Measurements from ENCODE around the gene NUTF2.

NUTF2 gene

GRCh38 chr16:67846320-67847063 is at the start of gene NUTF2:
Gene NUTF2, plus strand, starts transcription at chr16:67846933. Its CDS starts 18,198 bp downstream, at chr16:67865131.
- in situ Hi-C loops (cut with MboI; ENCODE audit: low sequenced_read_pairs), result no loop called here

- in situ Hi-C loops (cut with MboI; ENCODE audit: low sequenced_read_pairs), result no loop called here
Observed at GRCh38 chr16:67800338-67800926, 46.3 kb upstream of the NUTF2 start.

DNA sequence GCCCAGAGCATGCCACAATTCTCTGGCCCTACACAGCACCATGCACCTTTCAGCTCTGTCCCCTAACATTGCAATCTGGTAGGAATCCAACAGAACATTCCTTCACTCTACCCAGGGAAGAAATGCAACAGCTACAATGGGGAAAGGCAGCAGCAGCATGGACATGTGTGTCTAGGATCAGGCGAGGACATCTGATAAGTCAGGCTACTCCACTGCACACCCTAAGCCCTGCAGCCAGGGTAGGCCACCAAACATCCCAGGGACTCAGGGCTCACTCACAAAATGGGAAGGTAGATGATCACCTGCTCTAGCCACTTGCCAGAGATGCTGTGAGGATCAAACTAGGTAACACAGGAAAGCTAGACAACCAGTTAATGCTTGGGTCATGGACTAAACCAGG is 45.5 kb upstream of the NUTF2 start:
- in situ Hi-C loops (cut with MboI; ENCODE audit: low sequenced_read_pairs), result no loop called here

DNA sequence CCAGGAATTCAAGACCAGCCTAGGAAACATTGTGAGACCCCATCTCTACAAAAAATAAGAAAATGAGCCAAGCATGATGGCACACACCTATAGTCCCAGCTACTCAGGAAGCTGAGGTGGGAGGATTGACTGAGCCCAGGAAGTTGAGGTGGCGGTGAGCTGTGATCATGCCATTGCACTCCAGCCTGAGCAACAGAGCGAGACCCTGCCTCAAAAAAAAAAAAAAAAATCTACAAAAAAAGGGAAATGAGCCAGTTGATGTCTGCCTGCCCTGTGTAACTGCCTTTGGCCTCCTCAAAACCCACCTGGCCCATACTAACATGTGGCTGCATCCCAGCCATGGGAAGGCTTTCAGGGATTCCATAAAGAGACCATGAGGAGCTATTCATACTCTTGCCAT is 44.9 kb upstream of the NUTF2 start:
- in situ Hi-C loops (cut with MboI; ENCODE audit: low sequenced_read_pairs), result no loop called here

- in situ Hi-C loops (cut with MboI; ENCODE audit: low sequenced_read_pairs), result no loop called here
Observed at GRCh38 chr16:67803894-67804293, 42.8 kb upstream of the NUTF2 start.

GRCh38 chr16:67804853-67805542 is 41.7 kb upstream of the NUTF2 start:
- in situ Hi-C loops (cut with MboI; ENCODE audit: low sequenced_read_pairs), result no loop called here

- in situ Hi-C loops (cut with MboI; ENCODE audit: low sequenced_read_pairs), result no loop called here
Observed at GRCh38 chr16:67805718-67806427, 40.9 kb upstream of the NUTF2 start.

DNA sequence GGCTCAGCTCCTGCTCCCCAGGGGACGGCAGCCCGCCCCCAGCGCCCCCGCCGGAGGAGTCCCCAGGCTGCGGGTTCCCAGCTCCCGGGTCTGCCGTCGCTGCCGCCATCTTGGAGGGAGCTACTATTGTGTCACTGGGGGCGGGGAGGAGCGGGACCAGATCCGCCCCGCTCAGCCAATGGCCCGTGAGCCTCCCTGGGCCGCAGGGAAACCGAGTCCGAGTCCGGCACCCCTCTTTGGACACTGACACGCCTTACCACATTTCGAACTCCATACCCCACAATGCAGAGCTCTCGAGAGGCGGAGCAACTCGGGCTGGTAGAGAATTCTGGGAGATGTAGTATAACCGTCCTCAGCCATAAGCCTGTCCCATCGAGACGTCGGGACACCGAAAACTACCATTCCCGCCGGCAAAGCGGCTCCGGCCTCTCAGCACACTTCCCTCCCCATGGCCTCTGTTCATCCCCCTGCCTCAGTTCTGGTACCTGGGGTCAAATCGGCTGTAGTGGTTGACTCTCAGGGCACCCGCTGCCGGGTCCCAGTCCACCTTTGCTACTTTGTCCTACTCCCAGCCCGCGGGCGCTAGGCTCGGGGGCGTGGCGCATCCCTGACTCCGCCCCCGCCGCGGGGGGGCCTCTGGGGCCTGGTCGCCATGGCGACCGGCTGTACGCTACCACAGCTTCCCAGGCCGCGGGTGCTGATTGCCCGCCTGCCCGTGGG is 40.1 kb upstream of the NUTF2 start, which contains the start of the genes RANBP10 and TSNAXIP1:
RANBP10 (minus strand) TSS at position 133 of the 720 bp plus-strand sequence; CDS start at position 109, 24 bp downstream.
TSNAXIP1 (plus strand) TSS at position 462 of the 720 bp plus-strand sequence. CDS start 261 bp downstream, outside the sequence.
- in situ Hi-C loops (cut with MboI; ENCODE audit: low sequenced_read_pairs), result no loop called here

GRCh38 chr16:67807148-67807682 is 39.5 kb upstream of the NUTF2 start:
- in situ Hi-C loops (cut with MboI; ENCODE audit: low sequenced_read_pairs), result no loop called here

DNA sequence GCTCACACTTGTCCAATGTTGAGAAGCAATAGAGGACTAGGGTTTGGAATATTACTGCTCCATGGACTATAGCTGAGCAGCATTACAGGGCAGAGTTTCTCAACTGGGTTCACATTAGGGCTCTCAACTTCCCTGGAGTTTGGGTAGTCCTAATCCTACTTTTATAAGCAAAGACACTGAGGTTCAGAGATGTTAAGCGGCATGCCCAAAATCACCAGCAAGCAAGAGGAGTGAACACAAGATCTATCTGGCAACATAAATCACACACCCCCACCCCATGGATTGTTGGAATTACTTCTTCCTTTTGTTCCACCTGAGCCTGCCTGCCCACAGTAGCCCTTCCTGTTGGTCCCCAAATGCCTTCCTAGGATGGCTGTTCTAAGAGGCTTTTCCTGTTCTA is 34.8 kb upstream of the NUTF2 start:
- in situ Hi-C loops (cut with MboI; ENCODE audit: low sequenced_read_pairs), result no loop called here

GRCh38 chr16:67814567-67814966 is 32.2 kb upstream of the NUTF2 start:
- in situ Hi-C loops (cut with MboI; ENCODE audit: low sequenced_read_pairs), result no loop called here

- in situ Hi-C loops (cut with MboI; ENCODE audit: low sequenced_read_pairs), result no loop called here
Observed at GRCh38 chr16:67820608-67821259, 26.0 kb upstream of the NUTF2 start.

GRCh38 chr16:67822511-67822910 is 24.2 kb upstream of the NUTF2 start:
- in situ Hi-C loops (cut with MboI; ENCODE audit: low sequenced_read_pairs), result no loop called here

GRCh38 chr16:67825119-67825518 is 21.6 kb upstream of the NUTF2 start:
- in situ Hi-C loops (cut with MboI; ENCODE audit: low sequenced_read_pairs), result no loop called here

GRCh38 chr16:67825906-67826305 is 20.8 kb upstream of the NUTF2 start:
- in situ Hi-C loops (cut with MboI; ENCODE audit: low sequenced_read_pairs), result no loop called here

GRCh38 chr16:67828651-67829050 is 18.1 kb upstream of the NUTF2 start:
- in situ Hi-C loops (cut with MboI; ENCODE audit: low sequenced_read_pairs), result no loop called here

- in situ Hi-C loops (cut with MboI; ENCODE audit: low sequenced_read_pairs), result no loop called here
Observed at GRCh38 chr16:67833030-67833414, 13.7 kb upstream of the NUTF2 start.

- in situ Hi-C loops (cut with MboI; ENCODE audit: low sequenced_read_pairs), result no loop called here
Observed at GRCh38 chr16:67833415-67834241, 13.1 kb upstream of the NUTF2 start.

DNA sequence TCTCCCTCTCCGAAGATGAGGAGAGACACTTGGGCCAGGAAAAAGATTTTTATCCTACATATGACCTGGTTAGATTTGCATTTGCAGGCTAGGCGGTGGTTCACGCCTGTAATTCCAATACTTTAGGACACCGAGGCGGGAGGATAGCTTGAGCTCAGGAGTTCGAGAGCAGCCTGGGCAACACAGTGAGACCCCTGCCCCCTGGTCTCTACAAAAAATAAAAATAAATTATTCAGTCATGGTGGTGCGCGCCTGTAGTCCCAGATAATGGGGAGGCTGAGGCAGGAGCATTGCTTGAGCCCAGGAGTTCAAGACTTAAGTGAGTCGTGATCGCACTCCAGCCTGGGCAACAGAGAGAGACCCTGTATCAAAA is 12.5 kb upstream of the NUTF2 start:
- in situ Hi-C loops (cut with MboI; ENCODE audit: low sequenced_read_pairs), result no loop called here

Data from HL-60/S4 treated with retinoic acid at 250 ng/mL for 4 days and 3 days (cell line).